Measurements from ENCODE around the gene SYP. TPM values are rescaled to one million over a fixed set of nuclear protein-coding genes. Genes with fewer than 3 reads are reported as not detected.

The SYP gene
- total RNA-seq, 1 donor from 2014 or later, result 1.8 TPM

DNA sequence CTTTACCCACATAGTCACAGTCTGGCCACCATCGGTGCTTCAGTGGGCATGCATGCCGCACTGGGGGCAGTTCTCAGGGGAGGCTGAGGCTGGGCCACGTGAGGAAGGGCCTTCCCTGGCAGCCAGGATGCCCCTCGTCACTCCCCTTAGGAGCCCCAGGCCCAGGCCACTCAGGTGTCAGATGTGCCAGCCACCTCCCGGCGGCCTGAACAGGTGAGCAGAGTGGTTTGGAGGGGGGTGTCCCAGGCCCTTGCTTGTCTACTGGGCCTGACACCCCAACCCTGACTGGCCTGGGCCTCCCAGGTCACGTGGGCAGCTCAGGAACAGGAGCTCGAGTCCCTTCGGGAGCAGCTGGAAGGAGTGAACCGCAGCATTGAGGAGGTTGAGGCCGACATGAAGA, 47.4 kb upstream of the SYP start:
- Mint-ChIP-seq H3K4me1 (ENCODE audit: unreplicated experiment) (no peaks in the 10 kb centered on the region), H3K27ac (ENCODE audit: unreplicated experiment) (no peak overlapping the region), H3K27me3 (ENCODE audit: unreplicated experiment) (peaks cover 2% of the 10 kb centered on the region), H3K36me3 (ENCODE audit: low read depth, unreplicated experiment) (peaks cover 12% of the 10 kb centered on the region), H3K4me3 (ENCODE audit: unreplicated experiment) (no peak overlapping the region), H3K9me3 (ENCODE audit: unreplicated experiment) (no peaks in the 10 kb centered on the region)
- TF ChIP-seq, protein P1, sequence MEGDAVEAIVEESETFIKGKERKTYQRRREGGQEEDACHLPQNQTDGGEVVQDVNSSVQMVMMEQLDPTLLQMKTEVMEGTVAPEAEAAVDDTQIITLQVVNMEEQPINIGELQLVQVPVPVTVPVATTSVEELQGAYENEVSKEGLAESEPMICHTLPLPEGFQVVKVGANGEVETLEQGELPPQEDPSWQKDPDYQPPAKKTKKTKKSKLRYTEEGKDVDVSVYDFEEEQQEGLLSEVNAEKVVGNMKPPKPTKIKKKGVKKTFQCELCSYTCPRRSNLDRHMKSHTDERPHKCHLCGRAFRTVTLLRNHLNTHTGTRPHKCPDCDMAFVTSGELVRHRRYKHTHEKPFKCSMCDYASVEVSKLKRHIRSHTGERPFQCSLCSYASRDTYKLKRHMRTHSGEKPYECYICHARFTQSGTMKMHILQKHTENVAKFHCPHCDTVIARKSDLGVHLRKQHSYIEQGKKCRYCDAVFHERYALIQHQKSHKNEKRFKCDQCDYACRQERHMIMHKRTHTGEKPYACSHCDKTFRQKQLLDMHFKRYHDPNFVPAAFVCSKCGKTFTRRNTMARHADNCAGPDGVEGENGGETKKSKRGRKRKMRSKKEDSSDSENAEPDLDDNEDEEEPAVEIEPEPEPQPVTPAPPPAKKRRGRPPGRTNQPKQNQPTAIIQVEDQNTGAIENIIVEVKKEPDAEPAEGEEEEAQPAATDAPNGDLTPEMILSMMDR (IDR thresholded peaks at IDR 0.05; ENCODE audit: unreplicated experiment), result no peak
- DNase-seq (ENCODE audit: low spot score), result no peak

DNA sequence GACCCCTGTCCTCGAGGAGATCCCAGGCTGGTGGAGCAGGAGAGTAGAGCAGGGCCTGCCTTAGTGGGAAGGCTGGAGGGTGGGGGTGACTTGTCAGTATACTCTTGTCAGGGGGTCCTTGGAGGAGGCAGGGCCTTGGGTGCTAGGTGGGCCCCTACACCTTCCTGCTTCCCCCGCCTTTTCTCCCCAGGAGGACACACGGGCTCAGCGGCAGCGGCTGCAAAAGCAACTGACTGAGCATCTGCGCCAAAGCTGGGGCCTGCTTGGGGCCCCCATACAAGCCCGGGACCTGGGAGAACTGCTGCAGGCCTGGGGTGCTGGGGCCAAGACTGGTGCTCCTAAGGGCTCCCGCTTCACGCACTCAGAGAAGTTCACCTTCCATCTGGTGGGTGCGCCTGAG, 46.5 kb upstream of the SYP start:
- peaks cover 2% of the 10 kb centered on the region for H3K27me3 Mint-ChIP-seq (ENCODE audit: unreplicated experiment)
- no peak for DNase-seq (ENCODE audit: low spot score)
- no peak overlapping the region for H3K27ac Mint-ChIP-seq (ENCODE audit: unreplicated experiment)
- no peaks in the 10 kb centered on the region for H3K4me1 Mint-ChIP-seq (ENCODE audit: unreplicated experiment)
- no peak overlapping the region for H3K4me3 Mint-ChIP-seq (ENCODE audit: unreplicated experiment)
- H3K36me3 Mint-ChIP-seq (ENCODE audit: low read depth, unreplicated experiment), result peaks cover 12% of the 10 kb centered on the region
- TF ChIP-seq, protein P1 (IDR thresholded peaks at IDR 0.05; ENCODE audit: unreplicated experiment), result no peak
- H3K9me3 Mint-ChIP-seq (ENCODE audit: unreplicated experiment), result no peaks in the 10 kb centered on the region

DNA sequence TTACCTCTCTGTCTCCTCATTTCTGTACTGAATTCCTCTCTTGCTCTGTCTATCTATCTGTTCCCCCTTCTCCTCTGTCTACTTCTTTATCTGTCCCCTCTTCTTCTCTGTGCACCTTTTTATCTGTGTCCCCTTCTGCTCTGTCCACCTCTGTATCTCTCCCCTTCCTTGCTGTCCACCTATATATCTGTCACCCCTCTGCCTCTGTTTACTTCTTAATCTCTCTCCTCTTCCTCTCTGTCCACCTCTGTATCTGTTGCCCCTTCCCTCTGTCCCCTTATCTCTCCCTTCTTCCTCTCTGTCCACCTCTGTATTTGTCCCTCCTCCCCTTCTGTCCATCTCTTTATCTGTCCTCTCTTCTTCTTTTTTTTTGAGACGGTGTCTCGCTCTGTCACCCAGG, 44.2 kb upstream of the SYP start:
- DNase-seq (ENCODE audit: low spot score), result no peak
- Mint-ChIP-seq H3K27me3 (ENCODE audit: unreplicated experiment) (no peaks in the 10 kb centered on the region), H3K36me3 (ENCODE audit: low read depth, unreplicated experiment) (peaks cover 8% of the 10 kb centered on the region), H3K4me3 (ENCODE audit: unreplicated experiment) (no peak overlapping the region), H3K27ac (ENCODE audit: unreplicated experiment) (no peak overlapping the region), H3K9me3 (ENCODE audit: unreplicated experiment) (no peaks in the 10 kb centered on the region), H3K4me1 (ENCODE audit: unreplicated experiment) (peaks cover 2% of the 10 kb centered on the region)
- TF ChIP-seq, protein P1 (IDR thresholded peaks at IDR 0.05; ENCODE audit: unreplicated experiment), result no peak

GRCh38 chrX:49243166-49243565, 43.2 kb upstream of the SYP start:
- peaks cover 2% of the 10 kb centered on the region for H3K4me1 Mint-ChIP-seq (ENCODE audit: unreplicated experiment)
- H3K4me3 Mint-ChIP-seq (ENCODE audit: unreplicated experiment), result no peak overlapping the region
- TF ChIP-seq, protein P1 (IDR thresholded peaks at IDR 0.05; ENCODE audit: unreplicated experiment), result no peak
- no peak overlapping the region for H3K27ac Mint-ChIP-seq (ENCODE audit: unreplicated experiment)
- H3K9me3 Mint-ChIP-seq (ENCODE audit: unreplicated experiment), result no peaks in the 10 kb centered on the region
- no peak for DNase-seq (ENCODE audit: low spot score)
- H3K36me3 Mint-ChIP-seq (ENCODE audit: low read depth, unreplicated experiment), result peaks cover 8% of the 10 kb centered on the region
- H3K27me3 Mint-ChIP-seq (ENCODE audit: unreplicated experiment), result no peaks in the 10 kb centered on the region

DNA sequence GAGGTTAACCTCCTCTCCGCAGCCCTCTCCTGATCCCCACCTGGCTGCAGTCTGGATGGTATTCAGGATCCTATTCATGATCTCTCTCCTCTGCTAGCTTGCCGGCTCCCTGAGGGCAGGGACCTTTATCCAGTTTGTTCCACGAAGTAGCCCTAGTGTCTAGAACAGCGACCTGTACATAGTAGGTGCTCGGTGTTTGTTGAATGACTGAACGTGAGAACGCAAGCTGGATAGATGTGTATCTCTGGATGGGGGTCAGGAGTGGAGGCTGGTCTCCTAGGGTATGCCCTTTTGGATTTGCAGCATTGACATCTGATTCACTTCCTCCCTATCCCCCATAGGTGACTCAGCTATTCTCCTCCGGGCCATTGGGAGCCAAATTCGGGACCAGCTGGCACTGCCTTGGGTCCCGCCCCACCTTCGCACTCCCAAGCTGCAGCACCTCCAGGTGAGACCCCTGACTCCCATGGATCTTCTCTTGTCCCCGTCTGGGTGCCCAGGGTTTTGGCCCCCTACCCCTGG, 42.6 kb upstream of the SYP start:
- TF ChIP-seq, protein P1 (IDR thresholded peaks at IDR 0.05; ENCODE audit: unreplicated experiment), result no peak
- Mint-ChIP-seq H3K9me3 (ENCODE audit: unreplicated experiment) (no peaks in the 10 kb centered on the region), H3K36me3 (ENCODE audit: low read depth, unreplicated experiment) (peaks cover 8% of the 10 kb centered on the region), H3K4me1 (ENCODE audit: unreplicated experiment) (peaks cover 2% of the 10 kb centered on the region), H3K4me3 (ENCODE audit: unreplicated experiment) (no peak overlapping the region), H3K27me3 (ENCODE audit: unreplicated experiment) (no peaks in the 10 kb centered on the region), H3K27ac (ENCODE audit: unreplicated experiment) (peak overlapping the region; percentile 48)
- no peak for DNase-seq (ENCODE audit: low spot score)

Data from endothelial cell (in vitro differentiated cells).